Nephron (organoid): ENCODE data around the gene TTLL12.

ENCODE experiments used
- H3K27ac Mint-ChIP-seq, 3 experiments: 2 replicates each; pipeline ENCODE4 v1.8.0; 2020; ENCODE audit warnings: mixed read lengths in 3 of 3, mild to moderate bottlenecking in 2 of 3, moderate library complexity in 1 of 3
- H3K27me3 Mint-ChIP-seq: 2 replicates; pipeline ENCODE4 v1.8.0; 2021; ENCODE audit warnings: low read depth, mild to moderate bottlenecking, moderate library complexity, mixed read lengths
- H3K36me3 Mint-ChIP-seq: 2 replicates; pipeline ENCODE4 v1.8.0; 2020; ENCODE audit warnings: low read depth, mixed read lengths
- H3K4me1 Mint-ChIP-seq: 2 replicates; pipeline ENCODE4 v1.8.0; 2020; ENCODE audit warnings: mixed read lengths
- H3K4me3 Mint-ChIP-seq, 3 experiments: 2 replicates each; pipeline ENCODE4 v1.8.0; 2020; ENCODE audit warnings: mild to moderate bottlenecking in 3 of 3, mixed read lengths in 3 of 3, moderate library complexity in 2 of 3
- H3K9me3 Mint-ChIP-seq: 2 replicates; pipeline ENCODE4 v1.8.0; 2020; ENCODE audit warnings: mixed read lengths
- TF ChIP-seq, protein P1 (sequence below), 3 experiments: fragments of 200-600 bp; sonication (generic); IDR thresholded peaks; one replicate each; pipeline ENCODE4 v1.5.0; 2021; ENCODE audit warnings: antibody characterized with exemption in 3 of 3; ENCODE audit not compliant: unreplicated experiment in 3 of 3

Gene TTLL12

DNA sequence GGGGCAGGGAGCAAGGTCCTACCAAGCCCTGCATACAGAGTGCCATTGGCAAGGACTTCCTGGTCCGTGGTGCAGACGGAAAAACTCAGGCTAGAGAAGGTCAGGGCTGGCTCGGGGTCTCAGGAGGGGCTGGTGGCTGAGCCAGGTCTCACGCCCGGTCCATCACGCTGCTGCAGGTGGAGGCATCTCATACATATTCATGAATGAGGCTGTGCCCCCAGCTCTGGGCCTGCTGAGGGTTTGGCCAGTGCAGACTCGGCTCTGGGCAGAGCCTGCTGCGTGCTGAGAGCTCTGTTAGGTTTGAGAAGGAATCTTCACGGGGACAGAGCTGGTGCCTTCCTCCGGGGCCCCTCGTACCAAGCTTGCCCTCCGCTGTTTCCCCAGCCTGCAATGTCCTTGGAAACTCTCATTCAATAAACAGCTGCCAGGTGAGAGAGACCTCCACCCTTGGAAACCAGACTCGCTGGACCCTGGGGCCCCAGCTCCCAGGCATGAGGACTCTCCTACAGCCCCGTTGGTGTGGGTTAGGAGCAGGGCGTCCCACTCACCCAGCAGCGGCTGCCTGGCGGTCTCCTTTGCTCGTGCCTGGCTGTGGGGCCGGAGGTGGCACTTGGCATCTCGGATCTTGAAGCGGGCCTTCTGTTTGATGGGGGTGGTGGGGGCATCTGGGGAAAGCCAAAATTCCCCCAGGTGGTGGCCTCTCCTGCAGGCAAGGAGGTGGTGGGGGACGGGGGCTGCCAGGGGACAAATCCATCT lies 33.9 kb upstream of the TTLL12 start:
- peaks cover 22% of the 10 kb centered on the region for H3K4me1 Mint-ChIP-seq
- no peak overlapping the region for H3K4me3 Mint-ChIP-seq
- H3K9me3 Mint-ChIP-seq = no peaks in the 10 kb centered on the region
- peaks cover 12% of the 10 kb centered on the region for H3K36me3 Mint-ChIP-seq
- H3K27me3 Mint-ChIP-seq = peaks cover 27% of the 10 kb centered on the region
- TF ChIP-seq, protein P1, sequence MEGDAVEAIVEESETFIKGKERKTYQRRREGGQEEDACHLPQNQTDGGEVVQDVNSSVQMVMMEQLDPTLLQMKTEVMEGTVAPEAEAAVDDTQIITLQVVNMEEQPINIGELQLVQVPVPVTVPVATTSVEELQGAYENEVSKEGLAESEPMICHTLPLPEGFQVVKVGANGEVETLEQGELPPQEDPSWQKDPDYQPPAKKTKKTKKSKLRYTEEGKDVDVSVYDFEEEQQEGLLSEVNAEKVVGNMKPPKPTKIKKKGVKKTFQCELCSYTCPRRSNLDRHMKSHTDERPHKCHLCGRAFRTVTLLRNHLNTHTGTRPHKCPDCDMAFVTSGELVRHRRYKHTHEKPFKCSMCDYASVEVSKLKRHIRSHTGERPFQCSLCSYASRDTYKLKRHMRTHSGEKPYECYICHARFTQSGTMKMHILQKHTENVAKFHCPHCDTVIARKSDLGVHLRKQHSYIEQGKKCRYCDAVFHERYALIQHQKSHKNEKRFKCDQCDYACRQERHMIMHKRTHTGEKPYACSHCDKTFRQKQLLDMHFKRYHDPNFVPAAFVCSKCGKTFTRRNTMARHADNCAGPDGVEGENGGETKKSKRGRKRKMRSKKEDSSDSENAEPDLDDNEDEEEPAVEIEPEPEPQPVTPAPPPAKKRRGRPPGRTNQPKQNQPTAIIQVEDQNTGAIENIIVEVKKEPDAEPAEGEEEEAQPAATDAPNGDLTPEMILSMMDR (IDR thresholded peaks at IDR 0.05; ENCODE audit: unreplicated experiment in 3 of 3) = no peak
- no peak overlapping the region for H3K27ac Mint-ChIP-seq

GRCh38 chr22:43218786-43219185 lies 31.9 kb upstream of the TTLL12 start:
- Mint-ChIP-seq H3K36me3 (peaks cover 20% of the 10 kb centered on the region), H3K4me1 (peaks cover 3% of the 10 kb centered on the region), H3K4me3 (no peak overlapping the region), H3K27ac (no peak overlapping the region), H3K9me3 (no peaks in the 10 kb centered on the region), H3K27me3 (peaks cover 21% of the 10 kb centered on the region)
- TF ChIP-seq, protein P1 (IDR thresholded peaks at IDR 0.05; ENCODE audit: unreplicated experiment in 3 of 3) = no peak

DNA sequence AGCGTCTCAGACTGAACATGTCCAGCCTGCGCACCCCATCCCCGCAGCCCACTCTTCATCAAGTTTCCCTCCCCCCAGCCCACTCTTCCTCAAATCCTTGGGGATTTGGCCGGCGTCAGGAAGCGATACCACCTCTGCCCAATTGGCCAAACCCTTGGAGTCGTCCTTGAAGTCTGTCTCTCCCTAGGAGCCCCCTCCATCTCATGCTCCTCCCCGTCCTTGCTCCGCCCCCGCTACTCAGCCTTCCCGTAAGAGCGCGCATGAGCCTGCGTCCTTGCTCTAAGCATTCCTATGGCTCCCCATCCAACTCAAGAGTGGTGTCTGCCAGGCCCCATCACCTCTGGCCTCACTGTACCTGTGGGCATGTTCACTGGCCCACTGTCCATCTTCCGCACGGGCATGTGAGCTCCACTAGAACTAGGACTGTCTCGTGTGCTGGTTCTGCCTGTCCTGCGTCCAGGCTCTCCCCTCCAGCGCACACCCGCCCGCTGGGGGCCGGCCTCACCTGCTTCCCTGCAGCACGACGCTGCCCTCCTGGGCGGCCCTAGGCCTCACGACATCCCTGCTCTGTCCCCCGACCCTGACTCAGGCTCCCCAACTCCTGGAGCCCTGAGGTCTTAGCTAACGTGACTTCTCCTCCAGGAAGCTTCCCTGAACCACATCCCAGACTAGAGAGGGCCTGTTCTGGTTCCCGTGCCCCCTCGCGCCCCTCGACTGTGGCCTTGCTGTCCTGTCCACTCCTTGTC lies 30.5 kb upstream of the TTLL12 start:
- H3K36me3 Mint-ChIP-seq = peaks cover 20% of the 10 kb centered on the region
- H3K27me3 Mint-ChIP-seq = peaks cover 17% of the 10 kb centered on the region
- no peak overlapping the region for H3K4me3 Mint-ChIP-seq
- no peak overlapping the region for H3K27ac Mint-ChIP-seq
- H3K4me1 Mint-ChIP-seq = peaks cover 5% of the 10 kb centered on the region
- H3K9me3 Mint-ChIP-seq = no peaks in the 10 kb centered on the region
- TF ChIP-seq, protein P1 (IDR thresholded peaks at IDR 0.05; ENCODE audit: unreplicated experiment in 3 of 3) = no peak

DNA sequence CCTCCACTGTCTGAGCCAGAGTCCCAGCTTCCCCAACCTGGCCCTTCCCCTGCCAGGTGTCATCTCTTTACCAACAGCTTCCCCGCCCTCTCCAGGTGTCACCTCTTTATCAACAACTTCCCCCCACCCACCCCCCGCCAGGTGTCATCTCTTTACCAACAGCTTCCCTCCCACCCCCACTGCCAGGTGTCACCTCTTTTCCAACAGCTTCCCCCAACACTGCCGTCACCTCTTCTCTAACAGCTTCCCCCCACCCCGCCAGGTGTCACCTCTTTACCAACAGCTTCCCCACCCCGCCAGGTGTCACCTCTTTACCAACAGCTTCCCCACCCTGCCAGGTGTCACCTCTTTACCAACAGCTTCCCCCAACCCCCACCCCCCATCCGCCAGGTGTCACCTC lies 29.8 kb upstream of the TTLL12 start:
- TF ChIP-seq, protein P1 (IDR thresholded peaks at IDR 0.05; ENCODE audit: unreplicated experiment in 3 of 3) = no peak
- Mint-ChIP-seq H3K27ac (no peak overlapping the region), H3K27me3 (peaks cover 17% of the 10 kb centered on the region), H3K9me3 (no peaks in the 10 kb centered on the region), H3K4me3 (no peak overlapping the region), H3K4me1 (peaks cover 5% of the 10 kb centered on the region), H3K36me3 (peaks cover 20% of the 10 kb centered on the region)

GRCh38 chr22:43213962-43214361 lies 27.0 kb upstream of the TTLL12 start:
- Mint-ChIP-seq H3K27me3 (peaks cover 16% of the 10 kb centered on the region), H3K9me3 (no peaks in the 10 kb centered on the region), H3K4me3 (no peak overlapping the region), H3K4me1 (peaks cover 5% of the 10 kb centered on the region), H3K27ac (no peak overlapping the region), H3K36me3 (peaks cover 18% of the 10 kb centered on the region)
- TF ChIP-seq, protein P1 (IDR thresholded peaks at IDR 0.05; ENCODE audit: unreplicated experiment in 3 of 3) = no peak
